Measurements from ENCODE around the gene ZFP69B.

DNA sequence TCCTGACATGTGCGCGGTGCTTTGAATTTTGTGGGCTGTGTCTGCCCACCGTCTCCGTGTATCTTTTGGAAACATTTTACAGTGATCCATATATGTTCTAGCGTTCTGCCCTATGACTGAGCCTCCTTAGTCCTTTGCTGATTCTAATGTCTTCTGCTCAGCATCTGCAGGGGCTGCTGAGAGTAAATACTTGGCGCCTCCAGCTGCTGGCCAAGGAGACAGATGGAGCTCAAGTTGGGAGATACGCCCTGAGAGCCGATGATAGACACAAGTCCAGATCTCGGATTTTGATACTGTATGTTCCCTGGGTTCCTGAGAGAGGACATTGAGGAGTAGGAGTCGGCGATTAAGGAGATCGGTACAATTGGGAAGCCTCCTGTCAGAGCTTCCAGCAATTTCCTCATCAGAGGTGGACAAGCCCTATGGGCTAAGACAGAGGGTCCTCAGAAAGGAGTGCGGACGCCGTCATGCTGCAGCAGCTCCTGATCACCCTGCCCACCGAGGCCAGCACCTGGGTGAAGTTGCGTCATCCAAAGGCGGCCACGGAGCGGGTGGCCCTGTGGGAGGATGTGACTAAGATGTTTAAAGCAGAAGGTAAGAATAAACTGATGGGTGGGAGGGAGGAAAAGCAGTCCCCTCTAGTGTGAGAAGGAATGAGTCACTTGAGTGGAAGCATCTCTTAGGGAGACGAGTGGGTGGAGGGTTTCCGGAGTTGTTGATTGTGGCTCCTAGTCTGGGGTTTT is 390 bp downstream of the ZFP69B start:
- TF ChIP-seq, protein P1, sequence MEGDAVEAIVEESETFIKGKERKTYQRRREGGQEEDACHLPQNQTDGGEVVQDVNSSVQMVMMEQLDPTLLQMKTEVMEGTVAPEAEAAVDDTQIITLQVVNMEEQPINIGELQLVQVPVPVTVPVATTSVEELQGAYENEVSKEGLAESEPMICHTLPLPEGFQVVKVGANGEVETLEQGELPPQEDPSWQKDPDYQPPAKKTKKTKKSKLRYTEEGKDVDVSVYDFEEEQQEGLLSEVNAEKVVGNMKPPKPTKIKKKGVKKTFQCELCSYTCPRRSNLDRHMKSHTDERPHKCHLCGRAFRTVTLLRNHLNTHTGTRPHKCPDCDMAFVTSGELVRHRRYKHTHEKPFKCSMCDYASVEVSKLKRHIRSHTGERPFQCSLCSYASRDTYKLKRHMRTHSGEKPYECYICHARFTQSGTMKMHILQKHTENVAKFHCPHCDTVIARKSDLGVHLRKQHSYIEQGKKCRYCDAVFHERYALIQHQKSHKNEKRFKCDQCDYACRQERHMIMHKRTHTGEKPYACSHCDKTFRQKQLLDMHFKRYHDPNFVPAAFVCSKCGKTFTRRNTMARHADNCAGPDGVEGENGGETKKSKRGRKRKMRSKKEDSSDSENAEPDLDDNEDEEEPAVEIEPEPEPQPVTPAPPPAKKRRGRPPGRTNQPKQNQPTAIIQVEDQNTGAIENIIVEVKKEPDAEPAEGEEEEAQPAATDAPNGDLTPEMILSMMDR (IDR thresholded peaks at IDR 0.05) = no peak
- no peak for TF ChIP-seq EP300 (IDR thresholded peaks at IDR 0.05)
- TF ChIP-seq POLR2AphosphoS5 (IDR thresholded peaks at IDR 0.05) = no peak
